Transverse colon (tissue), 4 donors: ENCODE results near the gene C16orf92. TPM values are rescaled to one million over a fixed set of nuclear protein-coding genes. Genes with fewer than 3 reads are reported as not detected.

Source experiments
- DNase-seq: peaks from one replicate; pipeline ENCODE4 v3.0.0-alpha.2; 2019
- H3K27ac ChIP-seq, 4 donors: fragments of 200-600 bp; sonication (generic); 2 replicates each; pipeline ENCODE4 v1.5.1; 2016 to 2018; ENCODE audit warnings: inconsistent platforms in 4 of 4
- H3K27me3 ChIP-seq: fragments of 200-600 bp; sonication (generic); 2 replicates; pipeline ENCODE4 v1.5.1; 2017; ENCODE audit warnings: inconsistent platforms
- H3K36me3 ChIP-seq, 4 donors: fragments of 200-600 bp; sonication (generic); 2 replicates each; pipeline ENCODE4 v1.5.1; 2017 to 2019; ENCODE audit warnings: inconsistent platforms in 4 of 4
- H3K4me1 ChIP-seq, 4 donors: fragments of 200-600 bp; sonication (generic); 2 replicates each; pipeline ENCODE4 v1.5.1; 2017 to 2020; ENCODE audit warnings: inconsistent platforms in 4 of 4
- H3K4me3 ChIP-seq, 4 donors: fragments of 200-600 bp; sonication (generic); 1 replicate in 1 of 4; 2 replicates in 3 of 4; pipeline versions ENCODE4 v1.5.1 to v1.6.1; 2017 to 2019; ENCODE audit warnings: inconsistent platforms in 4 of 4
- H3K9me3 ChIP-seq, 2 donors: fragments of 200-600 bp; sonication (generic); 2 replicates each; pipeline ENCODE4 v1.5.1; 2017 to 2019; ENCODE audit warnings: inconsistent platforms in 2 of 2
- CTCF ChIP-seq, 5 experiments: fragments of 200-600 bp in 3 of 5; fragments of 450-650 bp in 2 of 5; sonication (generic) in 3 of 5; IDR thresholded peaks; 1 replicate in 2 of 5; 2 replicates in 3 of 5; pipeline ENCODE4 v1.5.1; 2016 to 2017; ENCODE audit warnings: antibody characterized with exemption in 5 of 5, inconsistent platforms in 3 of 5, mild to moderate bottlenecking in 2 of 5, moderate library complexity in 1 of 5
- EP300 ChIP-seq: sonication (generic); formaldehyde crosslinking; IDR thresholded peaks from one replicate; pipeline ENCODE4 v1.6.1; 2017; ENCODE audit warnings: antibody characterized with exemption, low read depth
- POLR2A ChIP-seq: fragments of 450-650 bp; IDR thresholded peaks from one replicate; pipeline ENCODE4 v1.6.1; 2016; ENCODE audit warnings: antibody characterized with exemption, mild to moderate bottlenecking, moderate library complexity
- POLR2AphosphoS5 ChIP-seq, 3 donors: sonication (generic); formaldehyde crosslinking; IDR thresholded peaks; one replicate each; pipeline ENCODE4 v1.6.1; 2016; ENCODE audit warnings: antibody characterized with exemption in 3 of 3
- WGBS, 2 donors: methylation state at CpG; one replicate each; pipeline ENCODE4 v1.1.5; 2018; ENCODE audit warnings: low coverage in 1 of 2; 5-methylcytosine and 5-hydroxymethylcytosine counted together
- in situ Hi-C, 4 donors: fragments of 200-750 bp; cut with MboI; loops; one replicate each; pipeline versions ENCODE4 v1.15.0 to v1.15.1; 2017; ENCODE audit warnings: low sequenced_read_pairs in 3 of 4, low pct_ligation_motif_present in 1 of 4, low pct_unique_long_range_greater_than_20kb in 1 of 4
- intact Hi-C: fragments of 100-400 bp; cut with DNase I; formaldehyde crosslinking; loops from one replicate; pipeline ENCODE4 v1.15.1; 2023; ENCODE audit warnings: low total_unique reads
- total RNA-seq, 4 donors: library from RNA; depleted of rRNA; stranded (reverse); fragments of >200 nt; gene quantifications; one replicate each; pipeline ENCODE4 v1.1.0, GENCODE V29; 2016

The C16orf92 gene
- total RNA-seq, 4 donors from 2014 or later = not detected

GRCh38 chr16:30026449-30026848 lies 3.5 kb downstream of the C16orf92 start:
- intact Hi-C loops = no loop called here
- peaks cover 0 to 11% (median 4%) of the 10 kb centered on the region in 4 donors for H3K4me1 ChIP-seq
- no peak for DNase-seq
- WGBS, 2 donors = 86 to 90% methylated on average over 2 to 17 of the region's 18 CpGs
- no peak overlapping the region for H3K27ac ChIP-seq
- peaks cover 66% of the 10 kb centered on the region for H3K27me3 ChIP-seq
- TF ChIP-seq EP300 (no peak), CTCF (IDR thresholded peaks at IDR 0.05) (no peak), POLR2A (no peak), POLR2AphosphoS5 (IDR thresholded peaks at IDR 0.05) (no peak)
- in situ Hi-C loops = loop anchor here in 3 of 4 donors (10.0 to 25.0 kb wide), 2 partner anchors 139 to 332 kb away; partner anchors contain the start of gene SEZ6L2 (in 1 of the 3)
- H3K36me3 ChIP-seq = no peaks in the 10 kb centered on the region
- H3K9me3 ChIP-seq = no peaks in the 10 kb centered on the region
- no peak overlapping the region for H3K4me3 ChIP-seq

- Histone ChIP-seq H3K27me3 (peaks cover 80% of the 10 kb centered on the region), H3K4me3 (no peak overlapping the region), H3K36me3 (no peaks in the 10 kb centered on the region), H3K9me3 (no peaks in the 10 kb centered on the region), H3K27ac (no peak overlapping the region), H3K4me1 (peaks cover 0 to 9% (median 4%) of the 10 kb centered on the region in 4 donors)
- TF ChIP-seq EP300 = no peak
- TF ChIP-seq CTCF (IDR thresholded peaks at IDR 0.05) = no peak
- TF ChIP-seq POLR2AphosphoS5 (IDR thresholded peaks at IDR 0.05) = no peak
- TF ChIP-seq POLR2A = no peak
- 31 to 49% methylated on average over 3 to 12 of the region's 13 CpGs for WGBS, 2 donors
- in situ Hi-C loops (loop anchor here in 3 of 4 donors (10.0 to 25.0 kb wide), 2 partner anchors 141 to 333 kb away; partner anchors contain the start of gene SEZ6L2 (in 1 of the 3)), intact Hi-C loops (no loop called here)
- DNase-seq = no peak
These were observed 4.8 kb downstream of the C16orf92 start for GRCh38 chr16:30027588-30028437.

- Histone ChIP-seq H3K4me1 (peaks cover 0 to 9% (median 4%) of the 10 kb centered on the region in 4 donors), H3K9me3 (no peaks in the 10 kb centered on the region), H3K27ac (no peak overlapping the region), H3K27me3 (peaks cover 87% of the 10 kb centered on the region), H3K4me3 (no peak overlapping the region), H3K36me3 (no peaks in the 10 kb centered on the region)
- in situ Hi-C loops = loop anchor here in 3 of 4 donors (10.0 to 25.0 kb wide), 2 partner anchors 141 to 334 kb away; partner anchors contain the start of gene SEZ6L2 (in 1 of the 3)
- 17% methylated on average over 18 of the region's 18 CpGs; no CpG with 5 or more reads in 1 of the 2 donors for WGBS, 2 donors
- no peak for TF ChIP-seq POLR2A
- TF ChIP-seq EP300 = no peak
- TF ChIP-seq CTCF (IDR thresholded peaks at IDR 0.05) = no peak
- no peak for TF ChIP-seq POLR2AphosphoS5 (IDR thresholded peaks at IDR 0.05)
- intact Hi-C loops = no loop called here
- DNase-seq = no peak
These were observed 5.6 kb downstream of the C16orf92 start for GRCh38 chr16:30028438-30029076.
